ENCODE results near the gene MYO3B.

GRCh38 chr2:170139276-170139967 is 38.5 kb upstream of the MYO3B start:
- no peak for TF ChIP-seq CTCF (IDR thresholded peaks at IDR 0.05; ENCODE audit: low read depth, low read length)
- TF ChIP-seq MYC (IDR thresholded peaks at IDR 0.05; ENCODE audit: low read depth, low read length) = no peak
- no peak for TF ChIP-seq POLR2A (IDR thresholded peaks at IDR 0.05; ENCODE audit: extremely low read depth, insufficient read length)
- TF ChIP-seq MAX (IDR thresholded peaks at IDR 0.05; ENCODE audit: low read depth, low read length) = no peak

Measured in NB4 (cell line).